Activated CD4-positive, alpha-beta T cell treated with anti-CD3 and anti-CD28 coated beads, Interleukin-2, Interleukin-4, amounts not matched to agents 100 ng/mL and 50 ng/mL, durations not matched to agents 16 hours and 8 hours (primary cell): ENCODE measurements around the gene IKBKG.
"Not testable (repeated sequence)": the region's sequence is repeated elsewhere in the genome, so short reads cannot be mapped to it uniquely, and the experiment has no call there.

Experiments
- DNase-seq: peaks from one replicate; pipeline ENCODE4 v3.0.0-alpha.2; 2020; ENCODE audit warnings: low spot score

The IKBKG gene

GRCh38 chrX:154558896-154559295, 11.5 kb downstream of the IKBKG start:
- not testable (repeated sequence) for DNase-seq

GRCh38 chrX:154560326-154560725, 12.9 kb downstream of the IKBKG start:
- DNase-seq, result not testable (repeated sequence)

DNA sequence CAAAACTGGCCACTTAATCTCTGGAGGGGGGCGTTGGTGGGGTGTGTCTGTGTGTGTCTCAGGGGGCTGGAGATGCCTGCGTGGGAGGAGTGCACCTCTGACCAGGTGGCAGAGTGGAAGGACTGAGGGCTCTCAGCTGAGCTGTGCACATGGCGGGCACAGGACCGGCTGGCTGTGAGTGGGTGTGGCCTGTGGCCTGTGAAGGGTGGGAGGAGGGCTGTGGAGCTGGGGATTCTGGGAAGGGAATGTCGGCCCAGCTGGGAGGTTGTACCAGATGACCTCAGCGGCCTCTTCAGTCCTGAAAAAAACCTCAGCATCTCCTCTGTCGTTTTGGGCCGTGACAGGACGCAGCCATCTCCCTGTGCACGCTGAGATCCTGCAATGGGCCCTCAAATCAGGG, 14.9 kb downstream of the IKBKG start:
- DNase-seq, result not testable (repeated sequence)

GRCh38 chrX:154570361-154570760, 22.9 kb downstream of the IKBKG start:
- DNase-seq, result not testable (repeated sequence)

DNA sequence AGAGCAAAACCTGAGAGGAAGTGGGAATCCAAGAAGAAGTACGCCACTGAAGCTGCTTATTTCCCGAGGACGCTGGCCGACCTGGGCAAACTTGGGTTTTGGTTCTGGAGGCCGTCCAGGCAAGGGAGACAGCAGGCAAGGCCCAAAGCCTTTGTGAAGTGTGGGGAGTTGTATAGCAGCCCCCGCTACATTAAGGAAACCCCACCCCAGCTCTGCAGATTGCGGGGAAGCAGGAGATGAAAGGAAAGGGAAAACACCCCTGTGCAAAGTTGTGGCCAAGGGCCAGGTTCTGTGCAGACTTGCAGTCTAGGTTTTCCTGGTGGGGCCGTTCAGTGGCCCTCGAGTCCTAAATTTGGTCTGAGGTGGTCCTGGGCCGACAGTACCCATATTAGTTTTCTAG, 25.6 kb downstream of the IKBKG start:
- not testable (repeated sequence) for DNase-seq

DNA sequence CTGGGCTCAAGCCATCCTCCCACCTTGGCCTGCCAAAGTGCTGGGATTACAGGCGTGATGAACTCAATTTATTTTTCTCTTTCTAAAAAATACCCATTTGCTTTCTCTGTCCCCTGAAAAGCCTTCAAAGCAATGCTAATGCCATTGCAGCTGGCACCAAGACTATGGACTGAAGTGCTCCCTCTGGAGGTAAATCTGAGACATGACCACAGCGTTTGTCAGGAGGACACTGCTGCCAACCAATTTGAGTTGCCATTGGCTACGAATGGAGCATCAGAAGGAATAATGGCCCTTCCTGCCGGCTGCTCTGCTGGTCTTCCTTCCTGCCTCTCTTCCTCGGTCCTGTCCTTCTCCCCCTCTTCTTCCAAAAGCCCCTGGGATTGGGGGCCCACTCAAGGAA, 27.7 kb downstream of the IKBKG start:
- not testable (repeated sequence) for DNase-seq

- DNase-seq, result not testable (repeated sequence)
These were observed 35.6 kb downstream of the IKBKG start for GRCh38 chrX:154582994-154583393.

- not testable (repeated sequence) for DNase-seq
These were observed 37.3 kb downstream of the IKBKG start, which contains the start of gene CTAG1A for GRCh38 chrX:154584585-154585183. TSS of gene CTAG1A (plus strand) at chrX:154585133. CDS start at chrX:154585207, 74 bp downstream.

GRCh38 chrX:154590415-154590814, 43.0 kb downstream of the IKBKG start:
- DNase-seq, result not testable (repeated sequence)

GRCh38 chrX:154592505-154592904, 45.1 kb downstream of the IKBKG start:
- DNase-seq, result no peak

- no peak for DNase-seq
These were observed 45.8 kb downstream of the IKBKG start for GRCh38 chrX:154593201-154593600.

DNA sequence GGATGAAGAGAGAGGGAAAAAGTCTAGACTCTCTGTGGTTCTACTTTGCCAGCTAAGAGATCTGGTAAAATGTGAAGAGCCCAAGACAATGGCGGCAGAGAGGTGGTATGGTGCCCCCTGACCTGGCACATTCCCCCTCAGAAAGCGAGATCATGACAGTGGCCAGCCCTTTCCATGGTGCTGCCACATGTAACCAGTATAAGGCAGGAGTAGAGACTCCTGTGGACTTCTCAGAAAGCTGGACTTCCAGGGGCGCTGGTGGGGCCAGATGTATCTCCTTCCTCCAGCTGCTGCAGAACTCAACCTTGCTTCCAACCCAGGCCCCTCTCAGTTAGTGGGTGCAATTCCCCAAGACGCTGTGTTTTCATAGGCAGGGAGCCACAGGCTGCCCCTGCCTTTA, 47.1 kb downstream of the IKBKG start:
- no peak for DNase-seq

DNA sequence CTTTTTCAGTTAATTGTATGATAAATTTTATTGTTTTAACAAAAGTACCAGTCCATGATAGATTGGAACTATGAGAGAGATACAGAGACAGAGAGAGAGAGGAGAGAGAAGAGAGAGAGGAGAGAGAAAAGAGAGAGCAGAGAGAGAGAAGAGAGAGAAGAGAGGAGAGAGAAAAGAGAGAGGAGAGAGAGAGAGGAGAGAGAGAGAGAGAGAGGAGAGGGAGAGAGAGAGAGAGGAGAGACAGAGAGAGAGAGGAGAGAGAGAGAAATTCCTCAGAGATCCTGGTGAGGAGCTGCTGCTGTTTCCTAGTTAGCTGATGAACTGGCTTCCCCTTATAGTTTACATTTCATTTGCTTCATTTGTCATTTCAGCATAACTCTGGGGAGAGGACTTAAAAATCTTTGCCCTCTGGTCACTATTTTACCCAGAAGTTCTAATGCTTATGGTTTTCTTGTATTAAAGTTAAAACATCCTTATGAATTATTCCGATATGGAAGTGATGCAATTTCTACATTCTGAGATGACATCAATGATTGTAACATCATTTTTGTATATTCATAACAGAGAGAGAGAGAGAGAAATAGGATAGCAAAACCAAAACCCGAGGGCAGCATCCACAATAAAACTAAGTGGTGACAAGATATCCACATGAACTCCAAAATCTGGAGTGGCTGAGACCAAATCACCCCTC, 48.3 kb downstream of the IKBKG start:
- no peak for DNase-seq

DNA sequence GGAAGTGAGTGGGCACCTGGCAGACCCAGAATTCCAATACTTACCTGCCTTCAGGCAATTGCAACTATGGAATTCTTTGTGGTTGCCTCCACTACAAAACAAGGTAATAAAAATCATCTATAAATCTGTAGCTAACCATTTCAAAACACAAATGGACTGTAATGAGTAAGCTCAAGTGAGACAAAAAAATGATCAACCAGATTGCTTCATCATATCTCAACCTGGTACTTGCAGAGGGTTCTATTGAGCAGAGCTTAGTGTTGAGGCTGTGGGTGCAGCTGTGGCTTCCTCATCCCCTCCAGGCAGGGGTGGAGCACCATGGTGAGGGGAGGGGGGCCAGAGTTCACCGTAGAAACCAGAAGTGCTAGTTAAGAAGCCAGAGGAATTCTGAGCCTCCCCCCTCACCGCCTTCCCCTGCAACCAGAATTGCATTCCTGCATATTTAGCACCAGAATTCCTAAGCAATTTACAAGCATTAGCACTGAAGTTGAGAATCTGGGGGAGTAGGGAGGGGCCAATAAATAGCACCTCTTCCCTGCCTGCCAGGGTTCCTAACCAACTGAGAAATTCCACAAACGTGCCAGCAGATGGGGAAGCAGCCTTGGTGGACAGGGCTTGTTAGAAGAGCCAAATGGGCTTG, 49.0 kb downstream of the IKBKG start:
- DNase-seq, result peak; percentile 7

DNA sequence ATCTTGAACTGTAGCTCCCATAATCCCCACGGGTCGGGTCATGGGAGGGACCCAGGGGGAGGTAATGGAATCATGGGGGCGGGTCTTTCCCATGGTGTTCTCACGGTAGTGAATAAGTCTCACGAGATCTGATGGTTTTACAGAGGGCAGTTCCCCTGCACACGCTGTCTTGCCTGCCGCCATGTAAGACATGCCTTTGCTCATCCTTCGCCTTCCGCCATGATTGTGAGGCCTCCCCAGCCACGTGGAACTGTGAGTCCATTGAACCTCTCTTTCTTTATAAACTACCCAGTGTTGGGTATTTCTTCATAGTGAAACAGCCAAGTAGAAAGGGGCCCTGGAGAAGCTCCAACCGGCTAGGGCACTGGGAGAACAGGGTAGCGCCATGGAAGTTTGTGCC, 49.8 kb downstream of the IKBKG start:
- DNase-seq, result no peak

GRCh38 chrX:154598656-154599055, 51.2 kb downstream of the IKBKG start:
- DNase-seq, result no peak

GRCh38 chrX:154599531-154599930, 52.1 kb downstream of the IKBKG start:
- DNase-seq, result no peak

- DNase-seq, result no peak
These were observed 53.4 kb downstream of the IKBKG start for GRCh38 chrX:154600759-154601374.

DNA sequence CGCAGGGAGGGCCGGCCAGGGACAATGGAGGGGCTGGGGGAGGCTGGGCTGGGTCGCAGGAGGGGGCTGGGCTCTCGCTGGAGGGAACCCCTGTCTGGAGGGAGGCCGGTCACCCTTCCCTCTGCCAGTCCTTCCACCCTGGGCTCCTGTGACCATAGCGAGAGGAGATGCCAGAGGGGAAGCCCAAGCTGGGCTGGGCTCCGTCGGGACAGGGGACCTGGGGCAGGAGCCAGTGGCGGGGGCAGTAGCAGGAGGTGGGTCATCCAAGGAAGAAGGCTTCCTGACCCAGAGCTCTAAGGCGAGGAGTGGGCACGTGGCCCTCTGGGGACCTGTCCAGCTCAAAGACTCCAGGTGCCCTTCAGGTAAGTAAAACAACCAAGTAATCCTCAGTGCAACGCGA, 54.8 kb downstream of the IKBKG start:
- DNase-seq, result no peak

DNA sequence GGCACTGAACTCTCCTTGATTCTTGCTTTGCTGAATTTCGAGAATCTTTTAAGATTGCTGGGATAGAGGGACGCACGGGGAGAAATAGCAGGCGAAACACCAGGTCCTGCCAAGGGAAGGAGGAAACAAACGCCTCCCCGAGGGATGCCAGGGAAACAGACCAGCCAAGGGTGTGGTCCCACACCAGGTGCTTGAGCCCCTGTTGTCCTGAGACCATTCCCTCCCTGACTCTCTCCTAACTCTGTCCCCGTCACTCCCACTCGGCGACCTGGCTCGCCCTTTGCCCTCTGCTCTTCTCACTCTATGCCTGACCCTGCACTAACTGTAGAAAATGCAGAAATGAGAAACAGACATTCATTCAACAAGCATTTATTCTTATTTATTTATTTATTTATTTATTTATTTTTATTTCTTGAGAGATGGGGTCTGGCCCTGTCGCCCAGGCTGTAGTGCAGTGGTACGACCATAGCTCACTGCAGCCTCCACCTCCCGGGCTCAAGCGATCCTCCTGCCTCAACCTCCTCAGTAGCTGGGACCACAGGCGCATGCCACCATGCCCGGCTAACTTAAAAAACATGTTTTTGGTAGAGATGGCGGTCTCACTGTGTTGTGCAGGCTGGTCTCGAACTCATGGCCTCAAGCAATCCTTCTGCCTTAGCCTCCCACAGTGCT, 55.5 kb downstream of the IKBKG start:
- no peak for DNase-seq

- DNase-seq, result no peak
These were observed 56.3 kb downstream of the IKBKG start for GRCh38 chrX:154603438-154604430.
